ENCODE results near the gene CCDC97. TPM values are rescaled to one million over a fixed set of nuclear protein-coding genes. Genes with fewer than 3 reads are reported as not detected.

The CCDC97 gene
- 10 to 100 TPM; 22.0 to 36.7 (median 27.0) TPM for total RNA-seq

DNA sequence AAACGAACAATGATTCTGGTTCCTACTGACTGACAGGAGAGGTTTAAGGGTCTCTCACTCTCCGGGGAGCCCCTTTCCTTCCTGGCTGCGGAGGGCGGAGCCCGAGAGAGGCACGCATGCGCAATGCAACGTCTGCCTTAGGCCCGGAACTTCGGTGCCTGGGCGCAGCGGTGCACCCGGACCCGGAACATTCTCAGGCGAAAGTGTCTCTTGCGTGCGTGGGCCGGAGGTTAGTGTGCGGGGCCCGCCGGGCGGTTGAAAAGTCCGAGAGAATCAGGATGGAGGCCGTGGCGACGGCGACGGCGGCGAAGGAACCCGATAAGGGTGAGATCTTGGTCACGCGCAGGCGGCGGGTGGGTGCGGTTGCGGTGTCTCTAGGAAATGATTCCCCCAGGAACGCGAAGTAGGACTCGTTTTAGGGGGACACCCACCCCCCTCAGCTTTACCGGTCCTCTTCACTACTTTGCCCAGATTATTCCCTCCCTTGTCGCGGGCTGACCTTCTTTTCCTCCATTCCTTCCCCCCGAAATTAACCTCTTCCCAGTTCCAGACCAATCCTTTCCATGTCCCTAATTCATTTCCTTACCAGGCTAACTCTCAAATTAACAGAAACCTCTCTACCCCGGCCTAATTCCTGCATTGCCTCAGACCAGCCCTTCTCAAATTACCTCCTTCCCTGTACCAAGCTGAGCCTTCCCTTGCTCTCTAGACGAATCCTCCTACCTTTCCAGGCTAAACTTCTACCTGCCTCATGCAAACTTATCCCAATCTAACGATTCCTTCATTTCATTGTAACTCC is at the start of gene CCDC97:
Gene CCDC97, plus strand, starts transcription at position 140 of the 799 bp plus-strand sequence. Its CDS starts 139 bp downstream, at position 279.
- 1% methylated on average over 38 to 46 of the region's 47 CpGs for WGBS, 2 donors
- TF ChIP-seq EP300 (IDR thresholded peaks at IDR 0.05), result peak in 1 of 4 donors; percentile 53
- peak; percentile 80 to 85 for TF ChIP-seq POLR2AphosphoS5 (IDR thresholded peaks at IDR 0.05)
- peak in 3 of 4 donors; percentile 69 to 86 (median 70) for TF ChIP-seq POLR2A (IDR thresholded peaks at IDR 0.05)
- TF ChIP-seq, protein P1, sequence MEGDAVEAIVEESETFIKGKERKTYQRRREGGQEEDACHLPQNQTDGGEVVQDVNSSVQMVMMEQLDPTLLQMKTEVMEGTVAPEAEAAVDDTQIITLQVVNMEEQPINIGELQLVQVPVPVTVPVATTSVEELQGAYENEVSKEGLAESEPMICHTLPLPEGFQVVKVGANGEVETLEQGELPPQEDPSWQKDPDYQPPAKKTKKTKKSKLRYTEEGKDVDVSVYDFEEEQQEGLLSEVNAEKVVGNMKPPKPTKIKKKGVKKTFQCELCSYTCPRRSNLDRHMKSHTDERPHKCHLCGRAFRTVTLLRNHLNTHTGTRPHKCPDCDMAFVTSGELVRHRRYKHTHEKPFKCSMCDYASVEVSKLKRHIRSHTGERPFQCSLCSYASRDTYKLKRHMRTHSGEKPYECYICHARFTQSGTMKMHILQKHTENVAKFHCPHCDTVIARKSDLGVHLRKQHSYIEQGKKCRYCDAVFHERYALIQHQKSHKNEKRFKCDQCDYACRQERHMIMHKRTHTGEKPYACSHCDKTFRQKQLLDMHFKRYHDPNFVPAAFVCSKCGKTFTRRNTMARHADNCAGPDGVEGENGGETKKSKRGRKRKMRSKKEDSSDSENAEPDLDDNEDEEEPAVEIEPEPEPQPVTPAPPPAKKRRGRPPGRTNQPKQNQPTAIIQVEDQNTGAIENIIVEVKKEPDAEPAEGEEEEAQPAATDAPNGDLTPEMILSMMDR (IDR thresholded peaks at IDR 0.05), result peak in 3 of 6 experiments; percentile 10 to 35 (median 19)
- Histone ChIP-seq H3K27me3 (no peaks in the 10 kb centered on the region), H3K36me3 (peaks cover 14 to 57% (median 31%) of the 10 kb centered on the region in 4 donors), H3K4me1 (peaks cover 41 to 58% (median 46%) of the 10 kb centered on the region in 4 donors), H3K4me3 (peak within 1 kb of the TSS; percentile 68 to 86 (median 70)), H3K9me3 (peaks cover 0 to 4% (median 0%) of the 10 kb centered on the region in 4 donors), H3K27ac (peak within 1 kb of the TSS; percentile 93 to 98 (median 97))
- ATAC-seq (ENCODE audit: low FRiP score in 2 of 2), result peak; percentile 89 to 91
- DNase-seq, result peak; percentile 89 to 95

GRCh38 chr19:41261474-41262190 is 48.3 kb upstream of the CCDC97 start:
- TF ChIP-seq POLR2AphosphoS5 (IDR thresholded peaks at IDR 0.05) (no peak), POLR2A (IDR thresholded peaks at IDR 0.05) (no peak), EP300 (IDR thresholded peaks at IDR 0.05) (no peak)
- TF ChIP-seq, protein P1 (IDR thresholded peaks at IDR 0.05), result no peak
- DNase-seq (no peak), ATAC-seq (ENCODE audit: low FRiP score in 2 of 2) (no peak)
- Histone ChIP-seq H3K4me1 (peaks cover 17 to 25% (median 21%) of the 10 kb centered on the region in 4 donors), H3K27ac (peak overlapping the region; percentile 95 to 99 (median 98)), H3K27me3 (no peaks in the 10 kb centered on the region), H3K4me3 (peak overlapping the region in 3 of 4 donors; percentile 57 to 72 (median 67)), H3K9me3 (no peaks in the 10 kb centered on the region), H3K36me3 (peaks cover 0 to 16% (median 6%) of the 10 kb centered on the region in 4 donors)
- 59 to 63% methylated on average over 10 of the region's 10 CpGs for WGBS, 2 donors

DNA sequence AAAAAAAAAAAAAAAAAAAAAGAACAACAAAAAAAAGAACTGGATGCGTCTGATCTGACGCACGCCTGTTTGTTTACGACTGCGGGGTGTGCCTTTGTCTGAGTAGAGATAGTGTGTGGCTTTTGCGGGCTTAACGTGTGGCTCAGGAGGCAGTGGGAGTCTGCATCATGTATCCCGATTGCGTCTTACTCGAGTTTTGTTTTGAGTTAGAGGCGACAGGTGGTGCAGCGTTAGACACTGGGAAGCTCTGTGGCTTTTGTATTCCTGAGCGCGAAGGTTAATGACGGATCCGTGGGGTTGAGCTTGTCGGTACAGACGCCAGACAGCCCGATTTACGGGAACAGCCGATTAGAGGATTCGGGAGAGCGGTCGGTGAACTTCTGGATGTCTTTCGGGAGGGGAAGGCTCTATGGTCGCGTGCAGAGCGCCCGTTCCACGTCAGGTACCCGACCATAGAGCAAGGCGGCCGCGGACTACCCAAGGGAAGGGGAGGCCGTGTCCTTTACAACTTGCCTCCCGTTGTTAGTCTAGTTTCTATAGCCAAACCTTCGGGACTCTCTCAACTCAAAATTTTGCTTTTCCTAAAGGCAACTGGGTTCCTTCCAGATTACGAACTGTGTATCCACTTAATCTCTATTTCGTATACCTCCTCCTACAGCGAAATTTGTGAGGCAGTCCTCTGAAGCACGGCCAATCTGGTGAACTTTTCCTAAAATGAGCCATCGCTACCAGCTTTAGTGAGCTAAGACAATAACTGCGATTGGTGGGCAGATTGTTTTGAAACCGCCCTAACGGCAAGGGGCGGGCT is 46.7 kb upstream of the CCDC97 start:
- Histone ChIP-seq H3K9me3 (no peaks in the 10 kb centered on the region), H3K4me1 (peaks cover 30 to 40% (median 34%) of the 10 kb centered on the region in 4 donors), H3K4me3 (peak overlapping the region; percentile 47 to 72 (median 62)), H3K27ac (peak overlapping the region; percentile 95 to 99 (median 98)), H3K36me3 (peaks cover 3 to 14% (median 6%) of the 10 kb centered on the region in 4 donors), H3K27me3 (no peaks in the 10 kb centered on the region)
- WGBS, 2 donors, result 0 to 1% methylated on average over 46 of the region's 46 CpGs
- DNase-seq, result peak; percentile 45 to 82
- TF ChIP-seq POLR2AphosphoS5 (IDR thresholded peaks at IDR 0.05) (peak; percentile 66 to 86), EP300 (IDR thresholded peaks at IDR 0.05) (peak in 2 of 4 donors; percentile 61 to 81), POLR2A (IDR thresholded peaks at IDR 0.05) (peak; percentile 29 to 95 (median 92))
- TF ChIP-seq, protein P1 (IDR thresholded peaks at IDR 0.05), result no peak
- peak; percentile 9 to 21 for ATAC-seq (ENCODE audit: low FRiP score in 2 of 2)

DNA sequence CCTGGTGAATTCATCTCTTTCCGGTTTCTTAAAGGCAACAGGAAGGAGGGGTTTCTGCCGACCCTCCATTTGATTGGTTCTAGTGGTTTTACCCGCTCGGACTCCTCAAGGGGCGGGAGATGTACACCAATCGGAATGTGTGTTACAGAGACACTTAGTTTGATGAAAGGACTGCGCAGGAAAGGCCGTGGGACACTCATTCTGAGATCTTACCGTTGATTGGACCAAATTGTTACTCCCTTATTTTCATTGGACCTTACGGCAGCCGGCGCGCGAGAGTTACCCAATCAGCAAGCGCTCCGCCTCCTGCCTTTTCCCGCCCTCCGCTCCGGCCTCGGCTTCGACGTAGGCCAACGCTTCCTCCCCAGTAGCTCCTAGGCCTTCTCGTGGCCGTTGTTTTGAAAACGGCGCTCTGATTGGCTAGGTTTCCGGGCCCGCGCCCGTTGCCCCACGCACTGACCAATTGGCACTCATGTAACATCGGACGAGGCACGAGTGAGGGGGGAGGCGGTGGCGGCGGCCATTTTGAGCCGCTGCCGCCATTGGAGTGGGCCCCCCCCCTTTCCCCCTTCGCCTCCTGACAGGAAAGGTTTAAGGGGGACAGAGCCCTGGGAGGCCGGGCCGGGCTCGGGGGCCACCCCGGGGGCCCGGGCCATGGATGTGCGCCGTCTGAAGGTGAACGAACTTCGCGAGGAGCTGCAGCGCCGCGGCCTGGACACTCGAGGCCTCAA is 46.0 kb upstream of the CCDC97 start, which contains the start of gene HNRNPUL1:
Gene HNRNPUL1, plus strand, starts transcription at position 523 of the 731 bp plus-strand sequence. Its CDS starts 132 bp downstream, at position 655.
- H3K27ac ChIP-seq, result peak within 1 kb of the TSS; percentile 95 to 100 (median 100)
- peak; percentile 96 to 98 for DNase-seq
- peaks cover 30 to 40% (median 34%) of the 10 kb centered on the region in 4 donors for H3K4me1 ChIP-seq
- no peaks in the 10 kb centered on the region for H3K27me3 ChIP-seq
- TF ChIP-seq, protein P1 (IDR thresholded peaks at IDR 0.05), result peak in 1 of 6 experiments; percentile 43
- peak; percentile 31 to 76 (median 64) for TF ChIP-seq POLR2A (IDR thresholded peaks at IDR 0.05)
- TF ChIP-seq EP300 (IDR thresholded peaks at IDR 0.05), result no peak
- TF ChIP-seq POLR2AphosphoS5 (IDR thresholded peaks at IDR 0.05), result peak; percentile 69 to 71
- H3K4me3 ChIP-seq, result peak within 1 kb of the TSS; percentile 68 to 98 (median 78)
- H3K9me3 ChIP-seq, result no peaks in the 10 kb centered on the region
- WGBS, 2 donors, result 0% methylated on average over 8 to 27 of the region's 55 CpGs
- peak; percentile 89 to 96 for ATAC-seq (ENCODE audit: low FRiP score in 2 of 2)
- peaks cover 9 to 21% (median 14%) of the 10 kb centered on the region in 4 donors for H3K36me3 ChIP-seq

Data from upper lobe of left lung (tissue), 6 donors.